SK-N-SH treated with all-trans-retinoic acid at 6 μM for 48 hours (cell line): Measurements from ENCODE around the gene HS3ST4.

Experiments
- CSRNP3 ChIP-seq: fragments of 250-450 bp; sonication (Bioruptor Pico); IDR thresholded peaks from 2 replicates; pipeline ENCODE4 v1.5.1; 2021; ENCODE audit warnings: mild to moderate bottlenecking, moderate library complexity
- ISL1 ChIP-seq: fragments of 250-450 bp; sonication (Bioruptor Pico); IDR thresholded peaks from 2 replicates; pipeline ENCODE4 v2.1.2; 2022; ENCODE audit warnings: mild to moderate bottlenecking, moderate library complexity
- PPARA ChIP-seq: fragments of 250-450 bp; sonication (Bioruptor Pico); IDR thresholded peaks from 2 replicates; pipeline ENCODE4 v1.5.0; 2020; ENCODE audit warnings: mild to moderate bottlenecking, borderline replicate concordance
- TSHZ2 ChIP-seq: fragments of 250-450 bp; sonication (Bioruptor Pico); IDR thresholded peaks from 2 replicates; pipeline ENCODE4 v1.5.0; 2020; ENCODE audit warnings: mild to moderate bottlenecking, moderate library complexity
- ZFP30 ChIP-seq: fragments of 450-650 bp; formaldehyde crosslinking; IDR thresholded peaks from 2 replicates; pipeline ENCODE4 v1.5.0; 2022; ENCODE audit warnings: mild to moderate bottlenecking, moderate library complexity
- ZNF8 ChIP-seq: fragments of 450-650 bp; formaldehyde crosslinking; IDR thresholded peaks from 2 replicates; pipeline ENCODE4 v1.5.0; 2020; ENCODE audit warnings: mild to moderate bottlenecking, moderate library complexity

- TF ChIP-seq TSHZ2 (no peak), ZFP30 (CRISPR knock-in tag) (no peak), PPARA (no peak), CSRNP3 (CRISPR knock-in tag) (no peak), ISL1 (CRISPR knock-in tag) (no peak), ZNF8 (no peak)
Measured at GRCh38 chr16:25914357-25914962, 222.7 kb downstream of the HS3ST4 start.
